NCI-H2196 treated with DMSO at 0.1 percent for 48 hours (cell line): ENCODE data around the gene ARHGAP26.

Source experiments
- DNase-seq: peaks from one replicate; lab custom pipeline; 2025; ENCODE audit not compliant: unreplicated experiment; lab: John Stamatoyannopoulos, UW

Gene ARHGAP26

GRCh38 chr5:143152445-143152844, 382.3 kb downstream of the ARHGAP26 start:
- no peak for DNase-seq

- DNase-seq = no peak
Observed at GRCh38 chr5:143153332-143154119, 383.3 kb downstream of the ARHGAP26 start.

GRCh38 chr5:143154510-143155370, 384.6 kb downstream of the ARHGAP26 start:
- no peak for DNase-seq

- no peak for DNase-seq
Observed at GRCh38 chr5:143155455-143155854, 385.3 kb downstream of the ARHGAP26 start.

- DNase-seq = no peak
Observed at GRCh38 chr5:143156086-143156485, 385.9 kb downstream of the ARHGAP26 start.

GRCh38 chr5:143156572-143156971, 386.4 kb downstream of the ARHGAP26 start:
- DNase-seq = no peak

- no peak for DNase-seq
Observed at GRCh38 chr5:143159031-143159430, 388.9 kb downstream of the ARHGAP26 start.

- no peak for DNase-seq
Observed at GRCh38 chr5:143161885-143162540, 391.8 kb downstream of the ARHGAP26 start.

- no peak for DNase-seq
Observed at GRCh38 chr5:143162810-143163209, 392.6 kb downstream of the ARHGAP26 start.

GRCh38 chr5:143164557-143164956, 394.4 kb downstream of the ARHGAP26 start:
- no peak for DNase-seq

GRCh38 chr5:143165049-143165880, 395.1 kb downstream of the ARHGAP26 start:
- no peak for DNase-seq

- DNase-seq = no peak
Observed at GRCh38 chr5:143166090-143166489, 395.9 kb downstream of the ARHGAP26 start.

GRCh38 chr5:143166661-143167420, 396.7 kb downstream of the ARHGAP26 start:
- DNase-seq = no peak

- DNase-seq = no peak
Observed at GRCh38 chr5:143168171-143168741, 398.1 kb downstream of the ARHGAP26 start.

GRCh38 chr5:143168921-143169810, 399.0 kb downstream of the ARHGAP26 start:
- no peak for DNase-seq

GRCh38 chr5:143170104-143170503, 399.9 kb downstream of the ARHGAP26 start:
- no peak for DNase-seq

- DNase-seq = no peak
Observed at GRCh38 chr5:143170977-143171376, 400.8 kb downstream of the ARHGAP26 start.

- DNase-seq = no peak
Observed at GRCh38 chr5:143172739-143173138, 402.6 kb downstream of the ARHGAP26 start.
